OCI-LY7 (cell line): ENCODE data around the gene LPA. TPM values are rescaled to one million over a fixed set of nuclear protein-coding genes. Genes with fewer than 3 reads are reported as not detected.

Source experiments
- BruUV-seq: library from RNA; stranded (reverse); fragments of 400-500 nt; replicated peaks from 2 replicates; lab custom pipeline; 2021; lab: Mats Ljungman, UMichigan
- CTCF ChIA-PET: fragments of 300-600 bp; sonication (Branson Sonifier 250); formaldehyde crosslinking; loops from one replicate; lab custom pipeline; 2022; ENCODE audit warnings: antibody characterized with exemption; ENCODE audit not compliant: unreplicated experiment; lab: Charles Lee
- POLR2A ChIA-PET: fragments of 300-600 bp; sonication (Branson Sonifier 250); formaldehyde crosslinking; loops from one replicate; lab custom pipeline; 2022; ENCODE audit warnings: antibody characterized with exemption; lab: Charles Lee
- DNase-seq: peaks from one replicate; pipeline ENCODE4 v3.0.0-alpha.2; 2015; ENCODE audit warnings: low spot score
- H2AFZ ChIP-seq: fragments of 200-600 bp; sonication (generic), shearing (Covaris generic); 2 replicates; pipeline ENCODE4 v1.6.1; 2014; ENCODE audit warnings: mild to moderate bottlenecking, antibody characterized with exemption, low read length, moderate library complexity
- H3K27ac ChIP-seq: fragments of 200-600 bp; sonication (generic); 2 replicates; pipeline ENCODE4 v1.5.1; 2014; ENCODE audit warnings: mixed run types, low read depth, mild to moderate bottlenecking, moderate library complexity, low read length, inconsistent platforms; ENCODE audit not compliant: poor library complexity, severe bottlenecking
- H3K36me3 ChIP-seq: fragments of 200-600 bp; sonication (generic); 2 replicates; pipeline ENCODE4 v1.6.1; 2014; ENCODE audit warnings: mild to moderate bottlenecking, antibody characterized with exemption, low read length, moderate library complexity, mixed read lengths; ENCODE audit not compliant: insufficient read depth
- H3K4me1 ChIP-seq: fragments of 200-600 bp; sonication (generic); 2 replicates; pipeline ENCODE4 v1.5.1; 2014; ENCODE audit warnings: mild to moderate bottlenecking, low read length; ENCODE audit not compliant: insufficient read depth, poor library complexity, severe bottlenecking
- H3K4me2 ChIP-seq: fragments of 200-600 bp; sonication (generic); 2 replicates; pipeline ENCODE4 v1.6.1; 2014; ENCODE audit warnings: mild to moderate bottlenecking, low read length
- H3K4me3 ChIP-seq: fragments of 200-600 bp; sonication (generic); 2 replicates; pipeline ENCODE4 v1.5.1; 2014; ENCODE audit warnings: mild to moderate bottlenecking, low read depth, low read length; ENCODE audit not compliant: poor library complexity, severe bottlenecking
- H3K79me2 ChIP-seq: fragments of 200-600 bp; sonication (generic); 2 replicates; pipeline ENCODE4 v1.6.1; 2016; ENCODE audit warnings: low read depth, mild to moderate bottlenecking, low read length, moderate library complexity, mixed read lengths; ENCODE audit not compliant: insufficient read depth
- H3K9me2 ChIP-seq: fragments of 200-600 bp; sonication (generic); 2 replicates; pipeline ENCODE4 v1.6.1; 2016; ENCODE audit warnings: mild to moderate bottlenecking, low read length, mixed read lengths; ENCODE audit not compliant: insufficient read depth
- H3K9me3 ChIP-seq: fragments of 200-600 bp; sonication (generic); 2 replicates; pipeline ENCODE4 v1.6.1; 2014; ENCODE audit warnings: mild to moderate bottlenecking, mixed run types, low read length, mixed read lengths
- H4K20me1 ChIP-seq: fragments of 200-600 bp; sonication (generic); 2 replicates; pipeline ENCODE4 v1.6.1; 2014; ENCODE audit warnings: mild to moderate bottlenecking, antibody characterized with exemption, low read length, moderate library complexity, mixed read lengths; ENCODE audit not compliant: insufficient read depth
- CTCF ChIP-seq: fragments of 200-600 bp; sonication (generic); conservative IDR thresholded peaks from 2 replicates; pipeline ENCODE4 v1.5.1; 2014; ENCODE audit warnings: mild to moderate bottlenecking, antibody characterized with exemption, low read length, moderate library complexity, mixed read lengths
- EZH2phosphoT487 ChIP-seq: fragments of 200-600 bp; sonication (generic); IDR thresholded peaks from 2 replicates; pipeline ENCODE4 v1.6.1; 2018; ENCODE audit warnings: low read depth, borderline replicate concordance, mild to moderate bottlenecking, mixed run types, antibody characterized with exemption, low read length, moderate library complexity, mixed read lengths
- intact Hi-C: fragments of 100-400 bp; cut with micrococcal nuclease; formaldehyde crosslinking; loops from one replicate; pipeline ENCODE4 v1.10.0; 2022; ENCODE audit not compliant: unreplicated experiment
- total RNA-seq, 2 experiments: library from RNA; depleted of rRNA in 1 of 2; stranded (reverse); fragments of >200 nt in 1 of 2; shearing (Covaris generic) in 1 of 2; gene quantifications; 2 replicates each; pipeline ENCODE4 v1.2.3, GENCODE V29; 2014 to 2022

The LPA gene
- total RNA-seq, 2 experiments from 2014 or later, result not detected

- Histone ChIP-seq H3K4me3 (no peak overlapping the region), H3K27ac (no peak overlapping the region), H3K9me2 (no peaks in the 10 kb centered on the region), H4K20me1 (no peaks in the 10 kb centered on the region), H2AFZ (no peak overlapping the region), H3K9me3 (no peaks in the 10 kb centered on the region), H3K4me2 (no peak overlapping the region), H3K4me1 (no peaks in the 10 kb centered on the region), H3K36me3 (no peaks in the 10 kb centered on the region), H3K79me2 (no peaks in the 10 kb centered on the region)
- intact Hi-C loops, result no loop called here
- ChIA-PET CTCF (no interaction called here), POLR2A (no interaction called here)
- TF ChIP-seq EZH2phosphoT487 (no peak), CTCF (no peak)
- BruUV-seq, result no TSS peak
- DNase-seq, result no peak
Measured at GRCh38 chr6:160668589-160668988, 4.5 kb upstream of the LPA start.

GRCh38 chr6:160667639-160668481 lies 3.8 kb upstream of the LPA start:
- CTCF ChIA-PET, result no interaction called here

More at GRCh38 chr6:160667639-160668481, 3.8 kb upstream of the LPA start:
- H3K79me2 ChIP-seq, result no peaks in the 10 kb centered on the region
- H3K4me3 ChIP-seq, result no peak overlapping the region
- no peaks in the 10 kb centered on the region for H4K20me1 ChIP-seq
- no peak overlapping the region for H3K27ac ChIP-seq
- H2AFZ ChIP-seq, result no peak overlapping the region
- H3K9me3 ChIP-seq, result no peaks in the 10 kb centered on the region
- no peak overlapping the region for H3K4me2 ChIP-seq
- H3K4me1 ChIP-seq, result no peaks in the 10 kb centered on the region
- peak; percentile 82 for TF ChIP-seq CTCF
- TF ChIP-seq EZH2phosphoT487, result no peak
- POLR2A ChIA-PET, result interaction anchor here (1.1 kb wide), 1 partner anchor 10 kb away, joined by 5 read pairs; no protein-coding TSS in a partner anchor
- no peaks in the 10 kb centered on the region for H3K36me3 ChIP-seq
- DNase-seq, result peak; percentile 50
- intact Hi-C loops, result no loop called here
- BruUV-seq, result no TSS peak
- no peaks in the 10 kb centered on the region for H3K9me2 ChIP-seq
